ENCODE results near the gene MLPH. TPM values are rescaled to one million over a fixed set of nuclear protein-coding genes. Genes with fewer than 3 reads are reported as not detected.
A peak's percentile ranks its signal among the peaks of the same experiment; 100 is the strongest.
"Not testable (repeated sequence)": the region's sequence is repeated elsewhere in the genome, so short reads cannot be mapped to it uniquely, and the experiment has no call there.

Gene MLPH
- polyA plus RNA-seq, 3 donors, result not detected

- Histone ChIP-seq H4K20me1 (ENCODE audit: insufficient read depth, low read length) (no peaks in the 10 kb centered on the region), H3K4me3 (replicated peaks in 1 of 3; ENCODE audit: low read depth in 2 of 3, low read length in 3 of 3) (no peak overlapping the region), H3K36me3 (replicated peaks in 1 of 2; ENCODE audit: control insufficient read depth in 1 of 2, insufficient read depth in 2 of 2, low read length in 2 of 2) (no peaks in the 10 kb centered on the region), H3K4me1 (ENCODE audit: control insufficient read depth in 1 of 2, insufficient read depth in 2 of 2, low read length in 2 of 2) (peaks cover 16 to 25% of the 10 kb centered on the region in 2 donors), H3K4me2 (replicated peaks; ENCODE audit: extremely low read depth, low read length, poor library complexity, severe bottlenecking) (no peak overlapping the region), H3K9me3 (replicated peaks in 1 of 2; ENCODE audit: control insufficient read depth in 1 of 2, insufficient read depth in 1 of 2, low read length in 2 of 2) (no peaks in the 10 kb centered on the region), H2AFZ (ENCODE audit: insufficient read depth, low read depth, low read length, poor library complexity, severe bottlenecking) (no peak overlapping the region), H3K27ac (ENCODE audit: low read depth in 1 of 2, low read length in 2 of 2) (no peak overlapping the region), H3K79me2 (ENCODE audit: insufficient read depth, low read length) (no peaks in the 10 kb centered on the region), H3K9ac (ENCODE audit: insufficient read depth, low read length, poor library complexity, severe bottlenecking) (no peak overlapping the region), H3K27me3 (ENCODE audit: control insufficient read depth in 2 of 2, insufficient read depth in 2 of 2, low read length in 2 of 2) (no peaks in the 10 kb centered on the region)
- WGBS (ENCODE audit: insufficient coverage), result 98% methylated on average over 12 of the region's 17 CpGs
- peaks cover 25% of the 10 kb centered on the region for H3K4me1 Mint-ChIP-seq
- peak overlapping the region in 1 of 7 donors; percentile 53 for H3K27ac Mint-ChIP-seq
- no peak for DNase-seq
- TF ChIP-seq CTCF (IDR thresholded peaks at IDR 0.05), result no peak
- H3K36me3 Mint-ChIP-seq, result no peaks in the 10 kb centered on the region
- peaks cover 2 to 12% (median 5%) of the 10 kb centered on the region in 3 donors for H3K27me3 Mint-ChIP-seq (ENCODE audit: low read depth in 3 of 3)
- H3K9me3 Mint-ChIP-seq, result peaks cover 0 to 3% (median 0%) of the 10 kb centered on the region in 7 donors
- intact Hi-C loops (cut with micrococcal nuclease), result no loop called here
- peak overlapping the region in 1 of 2 donors; percentile 3 for H3K4me3 Mint-ChIP-seq
Measured at GRCh38 chr2:237593596-237594320, 106.7 kb downstream of the MLPH start.

GRCh38 chr2:237594514-237594871, 107.4 kb downstream of the MLPH start:
- Histone ChIP-seq H3K27me3 (ENCODE audit: control insufficient read depth in 2 of 2, insufficient read depth in 2 of 2, low read length in 2 of 2) (no peaks in the 10 kb centered on the region), H4K20me1 (ENCODE audit: insufficient read depth, low read length) (no peaks in the 10 kb centered on the region), H3K9ac (ENCODE audit: insufficient read depth, low read length, poor library complexity, severe bottlenecking) (no peak overlapping the region), H3K4me1 (ENCODE audit: control insufficient read depth in 1 of 2, insufficient read depth in 2 of 2, low read length in 2 of 2) (peaks cover 16 to 25% of the 10 kb centered on the region in 2 donors), H3K4me3 (replicated peaks in 1 of 3; ENCODE audit: low read depth in 2 of 3, low read length in 3 of 3) (no peak overlapping the region), H3K36me3 (replicated peaks in 1 of 2; ENCODE audit: control insufficient read depth in 1 of 2, insufficient read depth in 2 of 2, low read length in 2 of 2) (no peaks in the 10 kb centered on the region), H3K79me2 (ENCODE audit: insufficient read depth, low read length) (no peaks in the 10 kb centered on the region), H3K4me2 (replicated peaks; ENCODE audit: extremely low read depth, low read length, poor library complexity, severe bottlenecking) (no peak overlapping the region), H3K9me3 (replicated peaks in 1 of 2; ENCODE audit: control insufficient read depth in 1 of 2, insufficient read depth in 1 of 2, low read length in 2 of 2) (no peaks in the 10 kb centered on the region), H3K27ac (ENCODE audit: low read depth in 1 of 2, low read length in 2 of 2) (no peak overlapping the region), H2AFZ (ENCODE audit: insufficient read depth, low read depth, low read length, poor library complexity, severe bottlenecking) (no peak overlapping the region)
- Mint-ChIP-seq H3K4me3 (no peak overlapping the region), H3K9me3 (peaks cover 0 to 3% (median 0%) of the 10 kb centered on the region in 7 donors), H3K4me1 (peaks cover 25% of the 10 kb centered on the region), H3K36me3 (no peaks in the 10 kb centered on the region), H3K27me3 (ENCODE audit: low read depth in 3 of 3) (peaks cover 2 to 16% (median 2%) of the 10 kb centered on the region in 3 donors), H3K27ac (no peak overlapping the region)
- 100% methylated on average over 3 of the region's 5 CpGs for WGBS (ENCODE audit: insufficient coverage)
- TF ChIP-seq CTCF (IDR thresholded peaks at IDR 0.05), result no peak
- no peak for DNase-seq
- intact Hi-C loops (cut with micrococcal nuclease), result no loop called here

- H3K36me3 Mint-ChIP-seq; DNase-seq; H3K9me3 Mint-ChIP-seq; H3K4me2 ChIP-seq (replicated peaks; ENCODE audit: extremely low read depth, low read length, poor library complexity, severe bottlenecking); H2AFZ ChIP-seq (ENCODE audit: insufficient read depth, low read depth, low read length, poor library complexity, severe bottlenecking); H3K9me3 ChIP-seq (replicated peaks in 1 of 2; ENCODE audit: control insufficient read depth in 1 of 2, insufficient read depth in 1 of 2, low read length in 2 of 2); H3K4me3 Mint-ChIP-seq; H3K27ac ChIP-seq (ENCODE audit: low read depth in 1 of 2, low read length in 2 of 2); H3K9ac ChIP-seq (ENCODE audit: insufficient read depth, low read length, poor library complexity, severe bottlenecking); H3K36me3 ChIP-seq (replicated peaks in 1 of 2; ENCODE audit: control insufficient read depth in 1 of 2, insufficient read depth in 2 of 2, low read length in 2 of 2); H3K4me3 ChIP-seq (replicated peaks in 1 of 3; ENCODE audit: low read depth in 2 of 3, low read length in 3 of 3); H3K79me2 ChIP-seq (ENCODE audit: insufficient read depth, low read length); H4K20me1 ChIP-seq (ENCODE audit: insufficient read depth, low read length); H3K27me3 ChIP-seq (ENCODE audit: control insufficient read depth in 2 of 2, insufficient read depth in 2 of 2, low read length in 2 of 2): not testable (repeated sequence)
- Mint-ChIP-seq H3K27ac (peak overlapping the region in 3 of 7 donors; percentile 54 to 75 (median 61)), H3K4me1 (peaks cover 29% of the 10 kb centered on the region), H3K27me3 (ENCODE audit: low read depth in 3 of 3) (peaks cover 5 to 15% (median 6%) of the 10 kb centered on the region in 3 donors)
- intact Hi-C loops (cut with micrococcal nuclease), result loop anchor here in 1 of 2 donors (5.0 kb wide), 1 partner anchor 151 kb away; no protein-coding TSS in a partner anchor
- H3K4me1 ChIP-seq (ENCODE audit: control insufficient read depth in 1 of 2, insufficient read depth in 2 of 2, low read length in 2 of 2), result peaks cover 12 to 19% of the 10 kb centered on the region in 2 donors
- 88% methylated on average over 3 of the region's 5 CpGs for WGBS (ENCODE audit: insufficient coverage)
Measured at GRCh38 chr2:237595829-237596519, 108.9 kb downstream of the MLPH start.

Data from CD14-positive monocyte (primary cell).